Natural killer cell (primary cell): ENCODE results near the gene ASPHD1. TPM values are rescaled to one million over a fixed set of nuclear protein-coding genes. Genes with fewer than 3 reads are reported as not detected.

Source experiments
- ATAC-seq, 3 donors: fragments of 150-1000 bp in 2 of 3; fragments of 200-7000 bp in 1 of 3; cut with Tn5 transposase; 1 replicate in 1 of 3; 2 replicates in 2 of 3; pipeline ENCODE4 v1.10.0; 2021; ENCODE audit warnings: mild to moderate bottlenecking in 2 of 3, moderate library complexity in 2 of 3
- DNase-seq, 2 donors: peaks; one replicate each; pipeline versions ENCODE4 v3.0.0 to v3.0.0-alpha.2; 2013 to 2021; ENCODE audit warnings: mixed read lengths in 1 of 2
- H3K27ac ChIP-seq: one replicate; pipeline ENCODE4 v1.5.1; 2013; ENCODE audit warnings: mild to moderate bottlenecking, low read length
- H3K27me3 ChIP-seq: one replicate; pipeline ENCODE4 v1.6.1; 2013; ENCODE audit warnings: low read length; ENCODE audit not compliant: control insufficient read depth, insufficient read depth
- H3K36me3 ChIP-seq: one replicate; pipeline ENCODE4 v1.6.1; 2013; ENCODE audit warnings: low read length; ENCODE audit not compliant: control insufficient read depth, insufficient read depth
- H3K4me1 ChIP-seq: one replicate; pipeline ENCODE4 v1.6.1; 2013; ENCODE audit warnings: low read length; ENCODE audit not compliant: control insufficient read depth, insufficient read depth
- H3K4me3 ChIP-seq: one replicate; pipeline ENCODE4 v1.5.1; 2013; ENCODE audit warnings: low read length
- H3K9me3 ChIP-seq: one replicate; pipeline ENCODE4 v1.6.1; 2013; ENCODE audit warnings: low read length; ENCODE audit not compliant: control insufficient read depth, insufficient read depth
- H3K27ac Mint-ChIP-seq, 2 donors: one replicate each; pipeline ENCODE4 v1.8.0; 2022; ENCODE audit warnings: mild to moderate bottlenecking in 2 of 2, mixed read lengths in 2 of 2, moderate library complexity in 1 of 2
- H3K27me3 Mint-ChIP-seq, 2 donors: one replicate each; pipeline ENCODE4 v1.8.0; 2022; ENCODE audit warnings: low read depth in 2 of 2, mixed read lengths in 2 of 2
- H3K36me3 Mint-ChIP-seq: one replicate; pipeline ENCODE4 v1.8.0; 2022; ENCODE audit warnings: mixed read lengths
- H3K4me1 Mint-ChIP-seq, 2 donors: one replicate each; pipeline ENCODE4 v1.8.0; 2022; ENCODE audit warnings: mixed read lengths in 2 of 2
- H3K4me3 Mint-ChIP-seq: one replicate; pipeline ENCODE4 v1.8.0; 2022; ENCODE audit warnings: mild to moderate bottlenecking, moderate library complexity, mixed read lengths
- H3K9me3 Mint-ChIP-seq, 2 donors: one replicate each; pipeline ENCODE4 v1.8.0; 2022; ENCODE audit warnings: mixed read lengths in 2 of 2
- WGBS: methylation state at CpG from one replicate; pipeline ENCODE4 v1.1.7; 2013; ENCODE audit warnings: missing lambda C conversion rate; ENCODE audit not compliant: insufficient coverage; 5-methylcytosine and 5-hydroxymethylcytosine counted together
- intact Hi-C: fragments of 100-400 bp; cut with micrococcal nuclease; formaldehyde crosslinking; loops from one replicate; pipeline ENCODE4 v1.14.2; 2022
- total RNA-seq, 4 donors: library from RNA; stranded (reverse); fragments of 120-200 nt in 1 of 4; gene quantifications; one replicate each; pipeline versions ENCODE4 v1.2.3 to v1.2.4, GENCODE V29; 2013 to 2022
- TF ChIP-seq, protein P1 (sequence below): fragments of 200-600 bp; IDR thresholded peaks from one replicate; pipeline ENCODE4 v1.8.0; 2022; ENCODE audit warnings: antibody characterized with exemption

ASPHD1 gene
- total RNA-seq, 3 donors from 2014 or later (not counting 1 experiment from before 2014, with no cell fraction given), result not detected

- Mint-ChIP-seq H3K4me3 (no peak overlapping the region), H3K27me3 (no peaks in the 10 kb centered on the region), H3K27ac (no peak overlapping the region), H3K4me1 (no peaks in the 10 kb centered on the region), H3K9me3 (no peaks in the 10 kb centered on the region), H3K36me3 (no peaks in the 10 kb centered on the region)
- H3K9me3 ChIP-seq, result no peaks in the 10 kb centered on the region
- TF ChIP-seq, protein P1, sequence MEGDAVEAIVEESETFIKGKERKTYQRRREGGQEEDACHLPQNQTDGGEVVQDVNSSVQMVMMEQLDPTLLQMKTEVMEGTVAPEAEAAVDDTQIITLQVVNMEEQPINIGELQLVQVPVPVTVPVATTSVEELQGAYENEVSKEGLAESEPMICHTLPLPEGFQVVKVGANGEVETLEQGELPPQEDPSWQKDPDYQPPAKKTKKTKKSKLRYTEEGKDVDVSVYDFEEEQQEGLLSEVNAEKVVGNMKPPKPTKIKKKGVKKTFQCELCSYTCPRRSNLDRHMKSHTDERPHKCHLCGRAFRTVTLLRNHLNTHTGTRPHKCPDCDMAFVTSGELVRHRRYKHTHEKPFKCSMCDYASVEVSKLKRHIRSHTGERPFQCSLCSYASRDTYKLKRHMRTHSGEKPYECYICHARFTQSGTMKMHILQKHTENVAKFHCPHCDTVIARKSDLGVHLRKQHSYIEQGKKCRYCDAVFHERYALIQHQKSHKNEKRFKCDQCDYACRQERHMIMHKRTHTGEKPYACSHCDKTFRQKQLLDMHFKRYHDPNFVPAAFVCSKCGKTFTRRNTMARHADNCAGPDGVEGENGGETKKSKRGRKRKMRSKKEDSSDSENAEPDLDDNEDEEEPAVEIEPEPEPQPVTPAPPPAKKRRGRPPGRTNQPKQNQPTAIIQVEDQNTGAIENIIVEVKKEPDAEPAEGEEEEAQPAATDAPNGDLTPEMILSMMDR, result no peak
- no peak overlapping the region for H3K27ac ChIP-seq
- H3K36me3 ChIP-seq, result peaks cover 4% of the 10 kb centered on the region
- DNase-seq (no peak), ATAC-seq (no peak)
- no peak overlapping the region for H3K4me3 ChIP-seq
- no peaks in the 10 kb centered on the region for H3K27me3 ChIP-seq
- 96% methylated on average over 20 of the region's 20 CpGs for WGBS
- intact Hi-C loops, result no loop called here
- H3K4me1 ChIP-seq, result no peaks in the 10 kb centered on the region
These were observed 10.8 kb downstream of the ASPHD1 start for GRCh38 chr16:29910819-29911675.

- Histone ChIP-seq H3K36me3 (peaks cover 9% of the 10 kb centered on the region), H3K9me3 (no peaks in the 10 kb centered on the region), H3K27ac (no peak overlapping the region), H3K4me3 (no peak overlapping the region), H3K27me3 (no peaks in the 10 kb centered on the region), H3K4me1 (no peaks in the 10 kb centered on the region)
- ATAC-seq, result no peak
- TF ChIP-seq, protein P1, result no peak
- Mint-ChIP-seq H3K4me3 (no peak overlapping the region), H3K9me3 (no peaks in the 10 kb centered on the region), H3K4me1 (no peaks in the 10 kb centered on the region), H3K36me3 (no peaks in the 10 kb centered on the region), H3K27me3 (no peaks in the 10 kb centered on the region), H3K27ac (no peak overlapping the region)
- 93% methylated on average over 15 of the region's 15 CpGs for WGBS
- DNase-seq, result no peak
- intact Hi-C loops, result no loop called here
These were observed 11.4 kb downstream of the ASPHD1 start for GRCh38 chr16:29911676-29912010.

GRCh38 chr16:29912087-29912486 is 11.8 kb downstream of the ASPHD1 start:
- 96% methylated on average over 11 of the region's 11 CpGs for WGBS
- Histone ChIP-seq H3K9me3 (no peaks in the 10 kb centered on the region), H3K27ac (no peak overlapping the region), H3K27me3 (no peaks in the 10 kb centered on the region), H3K4me3 (no peak overlapping the region), H3K4me1 (no peaks in the 10 kb centered on the region), H3K36me3 (peaks cover 13% of the 10 kb centered on the region)
- Mint-ChIP-seq H3K9me3 (no peaks in the 10 kb centered on the region), H3K4me3 (no peak overlapping the region), H3K27ac (no peak overlapping the region), H3K36me3 (no peaks in the 10 kb centered on the region), H3K27me3 (no peaks in the 10 kb centered on the region), H3K4me1 (no peaks in the 10 kb centered on the region)
- DNase-seq (no peak), ATAC-seq (no peak)
- intact Hi-C loops, result no loop called here
- TF ChIP-seq, protein P1, result no peak

DNA sequence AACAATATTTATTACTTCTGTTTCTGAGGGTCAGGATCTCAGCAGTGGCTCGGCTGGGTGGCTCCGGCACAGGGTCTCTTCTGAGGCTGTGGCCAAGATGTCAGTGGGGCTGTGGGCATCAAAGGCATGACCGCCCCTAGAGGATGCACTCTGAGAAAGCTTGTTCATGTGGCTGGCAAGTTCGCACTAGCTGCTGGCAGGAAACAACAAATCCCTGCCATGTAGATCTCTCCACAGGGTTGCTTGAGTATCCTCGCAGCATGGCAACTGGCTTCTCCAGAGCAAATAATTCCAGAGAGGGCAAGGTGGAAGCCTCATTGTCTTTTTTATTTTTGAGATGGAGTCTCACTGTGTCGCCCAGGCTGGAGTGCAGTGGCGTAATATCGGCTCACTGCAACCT is 13.2 kb downstream of the ASPHD1 start:
- H3K27ac ChIP-seq, result no peak overlapping the region
- Mint-ChIP-seq H3K36me3 (no peaks in the 10 kb centered on the region), H3K27me3 (no peaks in the 10 kb centered on the region), H3K9me3 (no peaks in the 10 kb centered on the region), H3K4me1 (no peaks in the 10 kb centered on the region), H3K4me3 (no peak overlapping the region), H3K27ac (no peak overlapping the region)
- intact Hi-C loops, result no loop called here
- no peak overlapping the region for H3K4me3 ChIP-seq
- peaks cover 17% of the 10 kb centered on the region for H3K36me3 ChIP-seq
- H3K4me1 ChIP-seq, result no peaks in the 10 kb centered on the region
- no peak for ATAC-seq
- no peak for DNase-seq
- no peaks in the 10 kb centered on the region for H3K27me3 ChIP-seq
- no peaks in the 10 kb centered on the region for H3K9me3 ChIP-seq
- TF ChIP-seq, protein P1, result no peak
- WGBS, result 98% methylated on average over 8 of the region's 8 CpGs
